ENCODE results near the gene CEACAM16. TPM values are rescaled to one million over a fixed set of nuclear protein-coding genes. Genes with fewer than 3 reads are reported as not detected.
"Not testable (repeated sequence)": the region's sequence is repeated elsewhere in the genome, so short reads cannot be mapped to it uniquely, and the experiment has no call there.

Gene CEACAM16
- total RNA-seq, 1 experiment from 2014 or later = not detected

DNA sequence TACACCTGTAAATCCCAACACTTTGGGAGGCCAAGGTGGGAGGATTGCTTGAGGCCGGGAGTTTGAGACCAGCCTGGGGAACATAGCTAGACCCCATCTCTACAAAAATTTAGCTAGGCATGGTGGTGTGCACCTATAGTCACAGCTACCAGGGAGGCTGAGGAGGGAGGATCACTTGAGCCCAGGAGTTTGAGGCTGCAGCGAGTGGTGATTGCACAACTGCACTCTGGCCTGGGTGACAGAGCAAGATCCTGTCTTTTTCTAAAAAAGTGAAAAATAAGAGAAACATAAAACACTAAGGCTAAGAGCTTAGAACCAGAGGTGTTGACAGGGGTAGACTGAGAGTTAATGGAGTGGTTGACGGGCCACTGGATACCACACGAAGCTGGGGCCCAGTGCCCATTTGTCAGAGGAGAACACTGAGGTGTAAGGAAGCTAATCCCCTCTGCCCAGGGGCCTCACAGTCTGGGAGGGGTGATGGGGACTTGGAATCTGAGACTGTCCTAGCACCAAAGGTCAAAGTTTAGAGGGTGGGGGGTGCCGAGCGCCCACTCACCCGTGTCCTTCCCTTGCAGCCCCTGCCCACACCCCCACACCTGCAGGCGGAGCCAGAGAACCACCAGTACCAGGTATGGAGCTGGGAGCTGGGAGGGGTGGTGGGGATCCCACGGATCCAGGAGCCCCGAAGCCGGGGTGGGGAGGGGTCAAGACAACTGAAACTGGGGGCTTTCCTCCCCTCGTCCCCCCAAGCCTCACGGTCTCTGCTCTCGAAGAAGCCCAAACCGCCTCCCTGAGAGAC, 16.8 kb upstream of the CEACAM16 start:
- ChIA-PET POLR2A (ENCODE audit: unreplicated experiment) (no interaction called here), CTCF (no interaction called here)
- intact Hi-C loops (cut with micrococcal nuclease; ENCODE audit: unreplicated experiment) = no loop called here
- DNase-seq = no peak
- H3K4me1 ChIP-seq (replicated peaks; ENCODE audit: insufficient read depth) = peaks cover 43% of the 10 kb centered on the region
- H3K9me3 ChIP-seq (ENCODE audit: insufficient read depth, low read depth) = no peaks in the 10 kb centered on the region
- no TSS peak for BruUV-seq (replicated peaks)
- no peak overlapping the region for H3K4me2 ChIP-seq
- H3K4me3 ChIP-seq = no peak overlapping the region
- H2AFZ ChIP-seq = no peak overlapping the region
- H4K20me1 ChIP-seq (ENCODE audit: insufficient read depth) = no peaks in the 10 kb centered on the region
- TF ChIP-seq, protein P1, sequence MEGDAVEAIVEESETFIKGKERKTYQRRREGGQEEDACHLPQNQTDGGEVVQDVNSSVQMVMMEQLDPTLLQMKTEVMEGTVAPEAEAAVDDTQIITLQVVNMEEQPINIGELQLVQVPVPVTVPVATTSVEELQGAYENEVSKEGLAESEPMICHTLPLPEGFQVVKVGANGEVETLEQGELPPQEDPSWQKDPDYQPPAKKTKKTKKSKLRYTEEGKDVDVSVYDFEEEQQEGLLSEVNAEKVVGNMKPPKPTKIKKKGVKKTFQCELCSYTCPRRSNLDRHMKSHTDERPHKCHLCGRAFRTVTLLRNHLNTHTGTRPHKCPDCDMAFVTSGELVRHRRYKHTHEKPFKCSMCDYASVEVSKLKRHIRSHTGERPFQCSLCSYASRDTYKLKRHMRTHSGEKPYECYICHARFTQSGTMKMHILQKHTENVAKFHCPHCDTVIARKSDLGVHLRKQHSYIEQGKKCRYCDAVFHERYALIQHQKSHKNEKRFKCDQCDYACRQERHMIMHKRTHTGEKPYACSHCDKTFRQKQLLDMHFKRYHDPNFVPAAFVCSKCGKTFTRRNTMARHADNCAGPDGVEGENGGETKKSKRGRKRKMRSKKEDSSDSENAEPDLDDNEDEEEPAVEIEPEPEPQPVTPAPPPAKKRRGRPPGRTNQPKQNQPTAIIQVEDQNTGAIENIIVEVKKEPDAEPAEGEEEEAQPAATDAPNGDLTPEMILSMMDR (conservative IDR thresholded peaks at IDR 0.05) = no peak
- TF ChIP-seq EZH2 (IDR thresholded peaks at IDR 0.05; ENCODE audit: low read depth) = no peak
- H3K27me3 ChIP-seq (ENCODE audit: insufficient read depth, low read depth) = no peaks in the 10 kb centered on the region
- H3K79me2 ChIP-seq (ENCODE audit: low read depth) = no peaks in the 10 kb centered on the region
- no peaks in the 10 kb centered on the region for H3K36me3 ChIP-seq (ENCODE audit: low read depth)
- H3K27ac ChIP-seq = no peak overlapping the region
- H3F3A ChIP-seq (ENCODE audit: insufficient read depth, low read depth) = peaks cover 60% of the 10 kb centered on the region
- H3K9me2 ChIP-seq (ENCODE audit: insufficient read depth) = no peaks in the 10 kb centered on the region

DNA sequence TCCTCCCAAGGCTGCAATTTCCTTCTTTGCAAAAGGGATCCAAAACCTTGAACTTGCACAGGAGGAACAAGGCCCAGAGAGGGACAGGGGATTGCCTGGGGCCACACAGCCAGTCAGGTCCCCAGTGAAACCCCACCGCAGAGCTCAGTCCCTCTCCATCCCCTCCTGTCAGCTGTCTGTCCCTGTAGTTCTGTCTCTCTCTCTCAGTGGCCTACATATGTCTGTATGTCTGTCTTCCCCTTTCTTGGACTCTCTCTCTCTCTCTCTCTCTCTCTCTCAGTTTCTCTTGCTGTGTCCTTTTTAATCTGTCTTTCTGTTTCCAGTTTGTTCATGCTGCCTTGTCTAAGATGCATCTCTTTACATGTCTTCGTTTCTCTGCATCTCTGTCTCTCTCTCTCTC, 16.1 kb upstream of the CEACAM16 start:
- H3K4me3 ChIP-seq = no peak overlapping the region
- no TSS peak for BruUV-seq (replicated peaks)
- no peak for DNase-seq
- H3K27me3 ChIP-seq (ENCODE audit: insufficient read depth, low read depth) = no peaks in the 10 kb centered on the region
- H3K27ac ChIP-seq = no peak overlapping the region
- no peaks in the 10 kb centered on the region for H3K9me2 ChIP-seq (ENCODE audit: insufficient read depth)
- H3F3A ChIP-seq (ENCODE audit: insufficient read depth, low read depth) = peaks cover 58% of the 10 kb centered on the region
- H3K4me2 ChIP-seq = no peak overlapping the region
- no peaks in the 10 kb centered on the region for H4K20me1 ChIP-seq (ENCODE audit: insufficient read depth)
- H2AFZ ChIP-seq = no peak overlapping the region
- intact Hi-C loops (cut with micrococcal nuclease; ENCODE audit: unreplicated experiment) = no loop called here
- H3K79me2 ChIP-seq (ENCODE audit: low read depth) = no peaks in the 10 kb centered on the region
- H3K36me3 ChIP-seq (ENCODE audit: low read depth) = no peaks in the 10 kb centered on the region
- TF ChIP-seq, protein P1 (conservative IDR thresholded peaks at IDR 0.05) = no peak
- TF ChIP-seq EZH2 (IDR thresholded peaks at IDR 0.05; ENCODE audit: low read depth) = no peak
- H3K4me1 ChIP-seq (replicated peaks; ENCODE audit: insufficient read depth) = peaks cover 37% of the 10 kb centered on the region
- ChIA-PET POLR2A (ENCODE audit: unreplicated experiment) (no interaction called here), CTCF (no interaction called here)
- H3K9me3 ChIP-seq (ENCODE audit: insufficient read depth, low read depth) = no peaks in the 10 kb centered on the region

DNA sequence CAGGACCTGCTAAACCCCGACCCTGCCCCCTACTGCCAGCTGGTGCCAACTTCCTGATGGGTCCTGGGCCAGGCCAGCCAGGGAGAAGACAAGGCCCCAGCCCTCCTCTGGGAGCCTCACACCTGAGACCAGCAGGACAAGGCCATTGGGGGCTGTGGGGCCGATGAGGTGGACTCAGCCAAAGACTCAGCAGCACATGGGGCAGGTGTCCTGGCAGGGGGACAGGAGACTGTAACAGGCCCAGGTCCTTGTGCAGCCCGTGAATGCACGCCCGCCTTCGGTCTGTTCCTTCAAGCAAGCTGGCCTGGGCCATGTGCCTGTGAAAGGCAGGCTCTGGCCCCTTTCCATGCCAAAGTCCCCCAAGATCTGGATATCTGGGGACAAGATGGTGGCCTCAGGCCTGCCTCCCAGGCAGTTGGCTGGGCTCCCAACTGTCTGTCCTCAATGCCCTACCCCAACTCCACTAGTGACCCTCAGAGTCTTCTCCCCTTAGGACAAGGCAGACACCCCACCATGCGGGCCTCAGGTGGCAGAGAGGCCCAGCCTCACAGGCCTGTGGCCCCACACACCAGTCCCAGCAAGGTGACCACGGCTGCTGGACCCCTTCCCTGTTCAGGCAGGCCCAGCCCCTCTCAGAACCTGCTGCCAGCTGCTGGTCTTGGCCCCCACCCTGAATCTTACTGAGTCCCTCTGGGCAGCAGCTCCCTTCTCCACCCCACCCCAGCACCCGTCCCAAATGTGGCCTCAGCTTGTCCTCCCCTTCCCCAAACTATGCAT, 15.3 kb upstream of the CEACAM16 start:
- Histone ChIP-seq H3F3A (ENCODE audit: insufficient read depth, low read depth) (peaks cover 52% of the 10 kb centered on the region), H3K9me2 (ENCODE audit: insufficient read depth) (no peaks in the 10 kb centered on the region), H4K20me1 (ENCODE audit: insufficient read depth) (no peaks in the 10 kb centered on the region), H3K27me3 (ENCODE audit: insufficient read depth, low read depth) (no peaks in the 10 kb centered on the region), H3K9me3 (ENCODE audit: insufficient read depth, low read depth) (no peaks in the 10 kb centered on the region), H3K27ac (peak overlapping the region; percentile 87; the same call in 1 of the 2 replicates), H3K4me1 (replicated peaks; ENCODE audit: insufficient read depth) (peaks cover 34% of the 10 kb centered on the region), H3K79me2 (ENCODE audit: low read depth) (no peaks in the 10 kb centered on the region), H3K4me2 (no peak overlapping the region), H2AFZ (no peak overlapping the region), H3K36me3 (ENCODE audit: low read depth) (no peaks in the 10 kb centered on the region), H3K4me3 (no peak overlapping the region)
- DNase-seq = no peak
- BruUV-seq (replicated peaks) = no TSS peak
- TF ChIP-seq EZH2 (IDR thresholded peaks at IDR 0.05; ENCODE audit: low read depth) = no peak
- TF ChIP-seq, protein P1 (conservative IDR thresholded peaks at IDR 0.05) = no peak
- CTCF ChIA-PET = interaction anchor here (0.6 kb wide), 1 partner anchor 10 kb away, joined by 3 read pairs; no protein-coding TSS in a partner anchor
- POLR2A ChIA-PET (ENCODE audit: unreplicated experiment) = no interaction called here
- intact Hi-C loops (cut with micrococcal nuclease; ENCODE audit: unreplicated experiment) = no loop called here

DNA sequence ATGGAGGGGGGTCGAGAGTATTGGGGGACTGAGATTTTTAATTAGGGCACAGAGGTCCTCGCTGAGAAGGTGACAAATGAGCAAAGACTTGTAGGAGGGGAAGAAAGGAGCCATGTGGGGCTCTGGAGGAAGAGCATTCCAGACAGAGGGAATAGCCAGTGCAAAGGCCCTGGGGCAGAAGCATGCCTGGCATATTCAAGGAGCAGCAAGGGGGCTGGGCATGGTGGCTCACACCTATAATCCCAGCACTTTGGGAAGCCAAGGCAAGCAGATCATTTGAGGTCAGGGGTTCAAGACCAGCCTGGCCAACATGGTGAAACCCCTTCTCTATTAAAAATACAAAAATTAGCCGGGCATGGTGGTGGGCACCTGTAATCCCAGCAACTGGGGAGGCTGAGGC, 14.6 kb upstream of the CEACAM16 start:
- CTCF ChIA-PET; H4K20me1 ChIP-seq (ENCODE audit: insufficient read depth); H2AFZ ChIP-seq: not testable (repeated sequence)

More for the DNA sequence above, 14.6 kb upstream of the CEACAM16 start:
- H3K4me3 ChIP-seq; intact Hi-C loops (cut with micrococcal nuclease; ENCODE audit: unreplicated experiment); H3K36me3 ChIP-seq (ENCODE audit: low read depth); POLR2A ChIA-PET (ENCODE audit: unreplicated experiment); DNase-seq; H3K79me2 ChIP-seq (ENCODE audit: low read depth); H3K27me3 ChIP-seq (ENCODE audit: insufficient read depth, low read depth); H3K9me3 ChIP-seq (ENCODE audit: insufficient read depth, low read depth); BruUV-seq (replicated peaks); H3K9me2 ChIP-seq (ENCODE audit: insufficient read depth): not testable (repeated sequence)
- Histone ChIP-seq H3K27ac (peak overlapping the region; percentile 87), H3K4me2 (peak overlapping the region; percentile 61), H3F3A (ENCODE audit: insufficient read depth, low read depth) (peaks cover 53% of the 10 kb centered on the region), H3K4me1 (replicated peaks; ENCODE audit: insufficient read depth) (peaks cover 41% of the 10 kb centered on the region)
